T-helper 17 cell (primary cell): ENCODE data around the gene KRT6C. TPM values are rescaled to one million over a fixed set of nuclear protein-coding genes. Genes with fewer than 3 reads are reported as not detected.
"Not testable (repeated sequence)": the region's sequence is repeated elsewhere in the genome, so short reads cannot be mapped to it uniquely, and the experiment has no call there.

Experiments
- ATAC-seq: fragments of 150-1000 bp; cut with Tn5 transposase; 2 replicates; pipeline ENCODE4 v1.10.0; 2021; ENCODE audit warnings: mild to moderate bottlenecking, moderate library complexity
- DNase-seq, 3 donors: peaks; one replicate each; pipeline versions ENCODE4 v3.0.0 to v3.0.0-alpha.2; 2020 to 2021
- H3K9me3 ChIP-seq: one replicate; pipeline ENCODE4 v1.7.0; 2013; ENCODE audit warnings: low read length, mild to moderate bottlenecking; ENCODE audit not compliant: control insufficient read depth, poor library complexity, severe bottlenecking
- H3K27ac Mint-ChIP-seq: one replicate; pipeline ENCODE4 v1.8.0; 2022; ENCODE audit warnings: mild to moderate bottlenecking, moderate library complexity, mixed read lengths
- H3K27me3 Mint-ChIP-seq: one replicate; pipeline ENCODE4 v1.8.0; 2022; ENCODE audit warnings: mixed read lengths
- H3K36me3 Mint-ChIP-seq: one replicate; pipeline ENCODE4 v1.8.0; 2022; ENCODE audit warnings: low read depth, mixed read lengths
- H3K4me1 Mint-ChIP-seq: one replicate; pipeline ENCODE4 v1.8.0; 2022; ENCODE audit warnings: mild to moderate bottlenecking, mixed read lengths
- H3K4me3 Mint-ChIP-seq: one replicate; pipeline ENCODE4 v1.8.0; 2022; ENCODE audit warnings: mild to moderate bottlenecking, moderate library complexity, mixed read lengths
- total RNA-seq, 4 donors: library from RNA in 2 of 4; stranded (reverse) in 2 of 4; gene quantifications; one replicate each; pipeline ENCODE4 v1.2.3 and lab custom pipeline; 2022 to 2026

Gene KRT6C
- total RNA-seq, 2 donors from 2014 or later: not detected

GRCh38 chr12:52514471-52515318, 41.1 kb upstream of the KRT6C start:
- no peaks in the 10 kb centered on the region for H3K36me3 Mint-ChIP-seq
- peaks cover 45% of the 10 kb centered on the region for H3K27me3 Mint-ChIP-seq
- H3K4me1 Mint-ChIP-seq: no peaks in the 10 kb centered on the region
- ATAC-seq (no peak), DNase-seq (no peak)
- no peaks in the 10 kb centered on the region for H3K9me3 ChIP-seq
- H3K4me3 Mint-ChIP-seq: no peak overlapping the region
- no peak overlapping the region for H3K27ac Mint-ChIP-seq

- H3K27ac Mint-ChIP-seq: no peak overlapping the region
- no peak for ATAC-seq
- H3K27me3 Mint-ChIP-seq: peaks cover 43% of the 10 kb centered on the region
- DNase-seq: no peak
- H3K4me1 Mint-ChIP-seq: no peaks in the 10 kb centered on the region
- H3K9me3 ChIP-seq: no peaks in the 10 kb centered on the region
- H3K4me3 Mint-ChIP-seq: no peak overlapping the region
- H3K36me3 Mint-ChIP-seq: no peaks in the 10 kb centered on the region
Observed at GRCh38 chr12:52513736-52514135, 40.1 kb upstream of the KRT6C start.

- Mint-ChIP-seq H3K36me3 (no peaks in the 10 kb centered on the region), H3K27ac (no peak overlapping the region), H3K27me3 (peaks cover 58% of the 10 kb centered on the region), H3K4me3 (no peak overlapping the region), H3K4me1 (peaks cover 2% of the 10 kb centered on the region)
- DNase-seq: no peak
- no peaks in the 10 kb centered on the region for H3K9me3 ChIP-seq
- ATAC-seq: no peak
Observed at GRCh38 chr12:52508211-52508610, 34.6 kb upstream of the KRT6C start.

GRCh38 chr12:52506858-52507715, 33.5 kb upstream of the KRT6C start:
- no peak for DNase-seq
- no peaks in the 10 kb centered on the region for H3K9me3 ChIP-seq
- ATAC-seq: no peak
- no peaks in the 10 kb centered on the region for H3K36me3 Mint-ChIP-seq
- H3K4me1 Mint-ChIP-seq: peaks cover 2% of the 10 kb centered on the region
- no peak overlapping the region for H3K27ac Mint-ChIP-seq
- H3K27me3 Mint-ChIP-seq: peaks cover 50% of the 10 kb centered on the region
- H3K4me3 Mint-ChIP-seq: no peak overlapping the region

GRCh38 chr12:52502877-52503276, 29.3 kb upstream of the KRT6C start:
- Mint-ChIP-seq H3K27me3 (peaks cover 47% of the 10 kb centered on the region), H3K4me1 (no peaks in the 10 kb centered on the region), H3K27ac (no peak overlapping the region), H3K4me3 (no peak overlapping the region), H3K36me3 (peaks cover 3% of the 10 kb centered on the region)
- ATAC-seq: no peak
- no peak for DNase-seq
- H3K9me3 ChIP-seq: no peaks in the 10 kb centered on the region

- no peaks in the 10 kb centered on the region for H3K4me1 Mint-ChIP-seq
- no peaks in the 10 kb centered on the region for H3K9me3 ChIP-seq
- no peak overlapping the region for H3K27ac Mint-ChIP-seq
- no peak for DNase-seq
- peaks cover 3% of the 10 kb centered on the region for H3K36me3 Mint-ChIP-seq
- no peak for ATAC-seq
- H3K4me3 Mint-ChIP-seq: no peak overlapping the region
- H3K27me3 Mint-ChIP-seq: peaks cover 43% of the 10 kb centered on the region
Observed at GRCh38 chr12:52501490-52501889, 27.9 kb upstream of the KRT6C start.

GRCh38 chr12:52500574-52500973, 27.0 kb upstream of the KRT6C start:
- H3K27me3 Mint-ChIP-seq: peaks cover 40% of the 10 kb centered on the region

GRCh38 chr12:52499806-52500560, 26.4 kb upstream of the KRT6C start:
- Mint-ChIP-seq H3K27ac (no peak overlapping the region), H3K4me3 (no peak overlapping the region), H3K4me1 (peaks cover 4% of the 10 kb centered on the region), H3K36me3 (peaks cover 3% of the 10 kb centered on the region), H3K27me3 (peaks cover 39% of the 10 kb centered on the region)
- DNase-seq (no peak), ATAC-seq (no peak)
- no peaks in the 10 kb centered on the region for H3K9me3 ChIP-seq

More at GRCh38 chr12:52500574-52500973, 27.0 kb upstream of the KRT6C start:
- H3K4me1 Mint-ChIP-seq, ATAC-seq, H3K36me3 Mint-ChIP-seq, H3K27ac Mint-ChIP-seq, H3K9me3 ChIP-seq, DNase-seq, H3K4me3 Mint-ChIP-seq: not testable (repeated sequence)

GRCh38 chr12:52498946-52499345, 25.3 kb upstream of the KRT6C start:
- DNase-seq: no peak
- Mint-ChIP-seq H3K27me3 (peaks cover 48% of the 10 kb centered on the region), H3K36me3 (peaks cover 3% of the 10 kb centered on the region), H3K27ac (no peak overlapping the region), H3K4me3 (no peak overlapping the region), H3K4me1 (peaks cover 4% of the 10 kb centered on the region)
- ATAC-seq: no peak
- H3K9me3 ChIP-seq: no peaks in the 10 kb centered on the region

GRCh38 chr12:52497975-52498374, 24.4 kb upstream of the KRT6C start:
- H3K4me3 Mint-ChIP-seq: no peak overlapping the region
- ATAC-seq: no peak
- peaks cover 58% of the 10 kb centered on the region for H3K27me3 Mint-ChIP-seq
- no peaks in the 10 kb centered on the region for H3K9me3 ChIP-seq
- peaks cover 3% of the 10 kb centered on the region for H3K36me3 Mint-ChIP-seq
- no peak overlapping the region for H3K27ac Mint-ChIP-seq
- H3K4me1 Mint-ChIP-seq: peaks cover 4% of the 10 kb centered on the region
- DNase-seq: no peak

GRCh38 chr12:52496590-52497071, 23.0 kb upstream of the KRT6C start:
- no peaks in the 10 kb centered on the region for H3K9me3 ChIP-seq
- no peak for DNase-seq
- ATAC-seq: no peak
- H3K4me1 Mint-ChIP-seq: peaks cover 4% of the 10 kb centered on the region
- peaks cover 65% of the 10 kb centered on the region for H3K27me3 Mint-ChIP-seq
- H3K36me3 Mint-ChIP-seq: peaks cover 3% of the 10 kb centered on the region
- H3K4me3 Mint-ChIP-seq: no peak overlapping the region
- no peak overlapping the region for H3K27ac Mint-ChIP-seq

- no peak for ATAC-seq
- Mint-ChIP-seq H3K27me3 (peaks cover 67% of the 10 kb centered on the region), H3K36me3 (peaks cover 3% of the 10 kb centered on the region), H3K4me1 (peaks cover 4% of the 10 kb centered on the region), H3K4me3 (no peak overlapping the region), H3K27ac (no peak overlapping the region)
- DNase-seq: no peak
- H3K9me3 ChIP-seq: no peaks in the 10 kb centered on the region
Observed at GRCh38 chr12:52496054-52496453, 22.4 kb upstream of the KRT6C start.

- Mint-ChIP-seq H3K36me3 (peaks cover 3% of the 10 kb centered on the region), H3K27ac (no peak overlapping the region), H3K4me3 (no peak overlapping the region), H3K27me3 (peaks cover 73% of the 10 kb centered on the region), H3K4me1 (peaks cover 4% of the 10 kb centered on the region)
- no peaks in the 10 kb centered on the region for H3K9me3 ChIP-seq
- no peak for ATAC-seq
- DNase-seq: no peak
Observed at GRCh38 chr12:52495389-52495788, 21.8 kb upstream of the KRT6C start.
